IMR-90 (cell line): ENCODE results near the gene USH2A. TPM values are rescaled to one million over a fixed set of nuclear protein-coding genes. Genes with fewer than 3 reads are reported as not detected.

Source experiments
- ATAC-seq: fragments of 200-7000 bp; cut with Tn5 transposase; 2 replicates; pipeline ENCODE4 v1.9.1; 2020; ENCODE audit warnings: low read depth, mild to moderate bottlenecking, moderate library complexity
- BruUV-seq: library from RNA; stranded (reverse); fragments of 400-500 nt; replicated peaks from 2 replicates; lab custom pipeline; 2021; lab: Mats Ljungman, UMichigan
- CTCF ChIA-PET: fragments of 300-600 bp; formaldehyde crosslinking; extraction: SDS; loops from one replicate; lab custom pipeline; 2021; ENCODE audit warnings: antibody characterized with exemption; lab: Yijun Ruan, JAX
- POLR2A ChIA-PET: fragments of 300-600 bp; sonication (Branson Sonifier 250); formaldehyde crosslinking; loops from one replicate; lab custom pipeline; 2022; ENCODE audit warnings: antibody characterized with exemption; ENCODE audit not compliant: unreplicated experiment; lab: Charles Lee
- DNase-seq: peaks from one replicate; pipeline ENCODE4 v3.0.0; 2013
- H2AFZ ChIP-seq: replicated peaks from 2 replicates; pipeline ENCODE3; 2013; ENCODE audit warnings: low read length, mild to moderate bottlenecking; ENCODE audit not compliant: poor library complexity
- H2AK5ac ChIP-seq: 2 replicates; pipeline ENCODE4 v1.6.1; 2013; ENCODE audit warnings: low read depth, low read length, inconsistent platforms
- H2AK9ac ChIP-seq: replicated peaks from 2 replicates; pipeline ENCODE3; 2013; ENCODE audit warnings: mild to moderate bottlenecking, low read depth, low read length, moderate library complexity; ENCODE audit not compliant: poor library complexity
- H2BK120ac ChIP-seq: 2 replicates; pipeline ENCODE4 v1.6.1; 2013; ENCODE audit warnings: low read depth, low read length, inconsistent platforms
- H2BK15ac ChIP-seq: 3 replicates; pipeline ENCODE4 v1.6.1; 2013; ENCODE audit warnings: low read depth, low read length, inconsistent platforms
- H2BK20ac ChIP-seq: 2 replicates; pipeline ENCODE4 v1.6.1; 2013; ENCODE audit warnings: low read depth, mild to moderate bottlenecking, inconsistent platforms, low read length, moderate library complexity
- H2BK5ac ChIP-seq: 2 replicates; pipeline ENCODE4 v1.6.1; 2013; ENCODE audit warnings: mild to moderate bottlenecking, low read depth, low read length, inconsistent platforms; ENCODE audit not compliant: poor library complexity, severe bottlenecking
- H3K14ac ChIP-seq: replicated peaks from 2 replicates; pipeline ENCODE4 v1.6.1; 2013; ENCODE audit warnings: low read depth, low read length, inconsistent platforms
- H3K18ac ChIP-seq: 2 replicates; pipeline ENCODE4 v1.6.1; 2013; ENCODE audit warnings: low read depth, low read length, control low read depth
- H3K23ac ChIP-seq: 2 replicates; pipeline ENCODE4 v1.6.1; 2013; ENCODE audit warnings: low read depth, low read length, inconsistent platforms
- H3K27ac ChIP-seq: 2 replicates; pipeline ENCODE4 v1.5.1; 2013; ENCODE audit warnings: mild to moderate bottlenecking, control low read depth, low read length; ENCODE audit not compliant: insufficient read depth
- H3K27me3 ChIP-seq: 2 replicates; pipeline ENCODE4 v1.6.1; 2013; ENCODE audit warnings: low read length; ENCODE audit not compliant: control insufficient read depth, insufficient read depth
- H3K36me3 ChIP-seq: 2 replicates; pipeline ENCODE4 v1.6.1; 2013; ENCODE audit warnings: low read length, mixed read lengths; ENCODE audit not compliant: control insufficient read depth, insufficient read depth
- H3K4ac ChIP-seq: 2 replicates; pipeline ENCODE4 v1.6.1; 2013; ENCODE audit warnings: low read depth, low read length, inconsistent platforms
- H3K4me1 ChIP-seq: 2 replicates; pipeline ENCODE4 v1.6.1; 2013; ENCODE audit warnings: low read length, mixed read lengths; ENCODE audit not compliant: control insufficient read depth, insufficient read depth
- H3K4me2 ChIP-seq: 2 replicates; pipeline ENCODE4 v1.6.1; 2013; ENCODE audit warnings: low read depth, mild to moderate bottlenecking, control low read depth, low read length, moderate library complexity
- H3K4me3 ChIP-seq: 2 replicates; pipeline ENCODE4 v1.5.1; 2013; ENCODE audit warnings: low read depth, mild to moderate bottlenecking, control low read depth, low read length, moderate library complexity; ENCODE audit not compliant: insufficient read depth
- H3K56ac ChIP-seq: 2 replicates; pipeline ENCODE4 v1.6.1; 2013; ENCODE audit warnings: low read length, inconsistent platforms; ENCODE audit not compliant: insufficient read depth; ENCODE audit errors: extremely low read depth
- H3K79me1 ChIP-seq, 2 experiments: 2 replicates each; pipeline ENCODE4 v1.6.1; 2013; ENCODE audit warnings: low read length in 2 of 2, inconsistent platforms in 1 of 2, low read depth in 1 of 2
- H3K9ac ChIP-seq: 2 replicates; pipeline ENCODE4 v1.6.1; 2013; ENCODE audit warnings: low read depth, low read length, control low read depth
- H3K9me1 ChIP-seq: 2 replicates; pipeline ENCODE4 v1.6.1; 2013; ENCODE audit warnings: low read length, inconsistent platforms; ENCODE audit not compliant: insufficient read depth
- H3K9me3 ChIP-seq: 2 replicates; pipeline ENCODE4 v1.6.1; 2013; ENCODE audit warnings: low read length; ENCODE audit not compliant: control insufficient read depth, insufficient read depth
- H4K20me1 ChIP-seq: 2 replicates; pipeline ENCODE4 v1.6.1; 2013; ENCODE audit warnings: low read length, inconsistent platforms; ENCODE audit not compliant: insufficient read depth
- H4K5ac ChIP-seq: 2 replicates; pipeline ENCODE4 v1.6.1; 2013; ENCODE audit warnings: mild to moderate bottlenecking, low read depth, low read length, control low read depth
- H4K8ac ChIP-seq, 2 experiments: 2 replicates each; pipeline ENCODE4 v1.6.1; 2013; ENCODE audit warnings: low read depth in 2 of 2, low read length in 2 of 2, control low read depth in 1 of 2, inconsistent platforms in 1 of 2
- H4K91ac ChIP-seq: 2 replicates; pipeline ENCODE4 v1.6.1; 2013; ENCODE audit warnings: low read depth, low read length, inconsistent platforms; ENCODE audit not compliant: insufficient read depth
- BHLHE40 ChIP-seq: fragments of 150-350 bp; IDR thresholded peaks from 2 replicates; pipeline ENCODE4 v1.6.1; 2016; ENCODE audit warnings: mild to moderate bottlenecking, low read depth, low read length
- CHD1 ChIP-seq: IDR thresholded peaks from 2 replicates; pipeline ENCODE4 v1.6.1; 2012; ENCODE audit warnings: low read depth, low read length, improper control_type of control experiment
- CTCF ChIP-seq: conservative IDR thresholded peaks from 2 replicates; pipeline ENCODE4 v1.5.1; 2012; ENCODE audit warnings: mild to moderate bottlenecking, low read depth, low read length, improper control_type of control experiment
- ELK1 ChIP-seq: fragments of 150-350 bp; IDR thresholded peaks from 2 replicates; pipeline ENCODE4 v1.6.1; 2016; ENCODE audit warnings: low read depth, mild to moderate bottlenecking, low read length, moderate library complexity, borderline replicate concordance
- FOS ChIP-seq: fragments of 150-350 bp; IDR thresholded peaks from 2 replicates; pipeline ENCODE4 v1.6.1; 2016; ENCODE audit warnings: low read depth, low read length
- MAFK ChIP-seq: IDR thresholded peaks from 2 replicates; pipeline ENCODE4 v1.6.1; 2012; ENCODE audit warnings: low read depth, low read length, improper control_type of control experiment
- MAZ ChIP-seq: IDR thresholded peaks from 2 replicates; pipeline ENCODE4 v1.6.1; 2012; ENCODE audit warnings: low read depth, mild to moderate bottlenecking, low read length, improper control_type of control experiment, moderate library complexity, borderline replicate concordance
- MXI1 ChIP-seq: IDR thresholded peaks from 2 replicates; pipeline ENCODE4 v1.6.1; 2012; ENCODE audit warnings: low read depth, mild to moderate bottlenecking, low read length, moderate library complexity, borderline replicate concordance
- NFE2L2 ChIP-seq: fragments of 150-350 bp; IDR thresholded peaks from 2 replicates; pipeline ENCODE4 v1.6.1; 2016; ENCODE audit warnings: low read depth, mild to moderate bottlenecking, low read length
- POLR2A ChIP-seq: IDR thresholded peaks from 2 replicates; pipeline ENCODE4 v1.6.1; 2012; ENCODE audit warnings: mild to moderate bottlenecking, low read depth, low read length
- RAD21 ChIP-seq: IDR thresholded peaks from 2 replicates; pipeline ENCODE4 v1.6.1; 2012; ENCODE audit warnings: low read length, improper control_type of control experiment
- RCOR1 ChIP-seq: IDR thresholded peaks from 2 replicates; pipeline ENCODE4 v1.6.1; 2012; ENCODE audit warnings: mild to moderate bottlenecking, low read length, improper control_type of control experiment; ENCODE audit not compliant: insufficient replicate concordance
- RFX5 ChIP-seq: IDR thresholded peaks from 2 replicates; pipeline ENCODE4 v1.8.0; 2012; ENCODE audit warnings: low read depth, mild to moderate bottlenecking, low read length, moderate library complexity
- SMC3 ChIP-seq: fragments of 150-350 bp; IDR thresholded peaks from 2 replicates; pipeline ENCODE4 v1.6.1; 2016; ENCODE audit warnings: low read depth, mild to moderate bottlenecking, antibody characterized with exemption, low read length, moderate library complexity
- USF2 ChIP-seq: fragments of 150-350 bp; IDR thresholded peaks from 2 replicates; pipeline ENCODE4 v1.6.1; 2017; ENCODE audit warnings: mild to moderate bottlenecking, antibody characterized with exemption, low read length, low read depth
- WGBS, 2 experiments: methylation state at CpG; one replicate each; pipeline versions ENCODE4 v1.1.5 to v1.1.7; 2013; ENCODE audit warnings: missing lambda C conversion rate in 2 of 2; ENCODE audit not compliant: insufficient read length in 1 of 2; ENCODE audit errors: extremely low coverage in 2 of 2; 5-methylcytosine and 5-hydroxymethylcytosine counted together
- dilution Hi-C: fragments of 300-500 bp; cut with HindIII; formaldehyde crosslinking; loops from one replicate; pipeline ENCODE4 v1.14.3; 2018; ENCODE audit warnings: low sequenced_read_pairs; ENCODE audit not compliant: unreplicated experiment
- in situ Hi-C: fragments of 300-500 bp; cut with MboI; formaldehyde crosslinking; loops from 3 replicates; pipeline ENCODE4 v1.14.3; 2019; ENCODE audit warnings: low sequenced_read_pairs, inconsistent platforms, mixed read lengths
- intact Hi-C: fragments of 100-400 bp; cut with micrococcal nuclease; formaldehyde crosslinking; loops from 2 replicates; pipeline ENCODE4 v1.10.0; 2022
- polyA plus RNA-seq, 3 experiments: library from polyadenylated mRNA; depleted of rRNA; stranded (reverse); fragments of >200 nt; gene quantifications; 2 replicates each; pipeline ENCODE4 v1.2.3, GENCODE V29; 2012; ENCODE audit warnings: low replicate concordance in 1 of 3
- total RNA-seq: library from RNA; depleted of rRNA; stranded (reverse); fragments of >200 nt; gene quantifications from 2 replicates; pipeline ENCODE4 v1.2.3, GENCODE V29; 2012

The USH2A gene
- total and polyA plus RNA-seq, 2 of the 4 experiments (the other 2 are of a cell fraction) = under 0.01 to 0.02 TPM

GRCh38 chr1:215637041-215637573 is 786.1 kb downstream of the USH2A start:
- in situ Hi-C loops = no loop called here
- no peaks in the 10 kb centered on the region for H4K20me1 ChIP-seq
- 20% methylated on average over 1 of the region's 7 CpGs; no CpG with 5 or more reads in 1 of the 2 experiments for WGBS, 2 experiments
- H3K18ac ChIP-seq = peak overlapping the region; percentile 12; the same call in 1 of the 2 replicates
- peaks cover 6% of the 10 kb centered on the region; the same call in 1 of the 2 replicates for H3K4me1 ChIP-seq
- intact Hi-C loops = no loop called here
- no peaks in the 10 kb centered on the region for H3K79me1 ChIP-seq
- H3K27me3 ChIP-seq = no peaks in the 10 kb centered on the region
- no peak for TF ChIP-seq SMC3
- no peak for TF ChIP-seq RCOR1
- no peak for TF ChIP-seq MAZ
- peak; percentile 70; the same call in 1 of the 2 replicates for TF ChIP-seq MXI1
- peak; percentile 51; the same call in 1 of the 2 replicates for TF ChIP-seq USF2
- no peak for TF ChIP-seq CTCF
- no peak for TF ChIP-seq ELK1
- TF ChIP-seq RFX5 = no peak
- TF ChIP-seq MAFK = no peak
- TF ChIP-seq BHLHE40 = no peak
- no peak for TF ChIP-seq FOS
- no peak for TF ChIP-seq RAD21
- no peak for TF ChIP-seq CHD1
- no peak for TF ChIP-seq POLR2A
- no peak for TF ChIP-seq NFE2L2
- H2AK5ac ChIP-seq = no peak overlapping the region
- no peak overlapping the region for H3K56ac ChIP-seq
- no peak overlapping the region for H3K23ac ChIP-seq
- peak overlapping the region; percentile 6; the same call in 1 of the 2 replicates for H4K5ac ChIP-seq
- no peaks in the 10 kb centered on the region for H3K36me3 ChIP-seq
- H3K9me3 ChIP-seq = no peaks in the 10 kb centered on the region
- peaks cover 7% of the 10 kb centered on the region; the same call in 1 of the 2 replicates for H3K9me1 ChIP-seq
- DNase-seq = peak; percentile 94
- ChIA-PET CTCF (interaction anchor here (0.6 kb wide), 1 partner anchor 73 kb away, joined by 3 read pairs; no protein-coding TSS in a partner anchor), POLR2A (no interaction called here)
- H4K8ac ChIP-seq = peak overlapping the region in 1 of 2 experiments; percentile 7; a peak in 1 of 4 replicates
- H2AFZ ChIP-seq = peak overlapping the region; percentile 69
- peak overlapping the region; percentile 48 for H2BK120ac ChIP-seq
- no peak overlapping the region for H3K9ac ChIP-seq
- peak overlapping the region; percentile 51; the same call in 1 of the 2 replicates for H3K27ac ChIP-seq
- BruUV-seq = no TSS peak
- H2BK15ac ChIP-seq = no peak overlapping the region
- H2BK5ac ChIP-seq = no peak overlapping the region
- no peak overlapping the region for H3K4me3 ChIP-seq
- dilution Hi-C loops = no loop called here
- peak; percentile 81 for ATAC-seq
- peak overlapping the region; percentile 43 for H2AK9ac ChIP-seq
- 0 out of 2 replicates have a peak overlapping the region, but pooled peaks have one; percentile 4 for H4K91ac ChIP-seq
- H3K4ac ChIP-seq = peak overlapping the region; percentile 40
- H3K4me2 ChIP-seq = peak overlapping the region; percentile 39
- H2BK20ac ChIP-seq = peak overlapping the region; percentile 2; the same call in 1 of the 2 replicates
- no peak overlapping the region for H3K14ac ChIP-seq
